ENCODE measurements around the gene EFNA1.
A peak's percentile ranks its signal among the peaks of the same experiment; 100 is the strongest.

EFNA1 gene

GRCh38 chr1:155081472-155082300 lies 46.0 kb upstream of the EFNA1 start:
- DNase-seq (ENCODE audit: low read depth): no peak
- H3K4me3 ChIP-seq (ENCODE audit: low read depth, low read length): no peak overlapping the region
- no peak for TF ChIP-seq CTCF (conservative IDR thresholded peaks at IDR 0.05; ENCODE audit: low read depth, low read length)

- TF ChIP-seq CTCF (conservative IDR thresholded peaks at IDR 0.05; ENCODE audit: low read depth, low read length): no peak
- no peak for DNase-seq (ENCODE audit: low read depth)
- H3K4me3 ChIP-seq (ENCODE audit: low read depth, low read length): no peak overlapping the region
Observed at GRCh38 chr1:155082301-155083051, 45.2 kb upstream of the EFNA1 start.

GRCh38 chr1:155083052-155083541 lies 44.6 kb upstream of the EFNA1 start:
- DNase-seq (ENCODE audit: low read depth): no peak
- no peak overlapping the region for H3K4me3 ChIP-seq (ENCODE audit: low read depth, low read length)
- TF ChIP-seq CTCF (conservative IDR thresholded peaks at IDR 0.05; ENCODE audit: low read depth, low read length): no peak

GRCh38 chr1:155083865-155084721 lies 43.6 kb upstream of the EFNA1 start:
- peak overlapping the region; percentile 46 for H3K4me3 ChIP-seq (ENCODE audit: low read depth, low read length)
- TF ChIP-seq CTCF (conservative IDR thresholded peaks at IDR 0.05; ENCODE audit: low read depth, low read length): peak; percentile 37
- DNase-seq (ENCODE audit: low read depth): no peak

- TF ChIP-seq CTCF (conservative IDR thresholded peaks at IDR 0.05; ENCODE audit: low read depth, low read length): peak; percentile 90
- peak overlapping the region; percentile 83 for H3K4me3 ChIP-seq (ENCODE audit: low read depth, low read length)
- peak; percentile 96 for DNase-seq (ENCODE audit: low read depth)
Observed at GRCh38 chr1:155084722-155085503, 42.8 kb upstream of the EFNA1 start.
